ENCODE data around the gene NRGN.

- TF ChIP-seq CTCF (conservative IDR thresholded peaks at IDR 0.05) (no peak), ZFX (IDR thresholded peaks at IDR 0.05) (no peak)
These were observed 8.3 kb downstream of the NRGN start for GRCh38 chr11:124748100-124748418.

Measured in C4-2B (cell line).